Fibroblast of villous mesenchyme (primary cell): ENCODE results near the gene IMP4. TPM values are rescaled to one million over a fixed set of nuclear protein-coding genes. Genes with fewer than 3 reads are reported as not detected.

Experiments
- DNase-seq: peaks from one replicate; pipeline ENCODE4 v3.0.0-alpha.2; 2010; ENCODE audit warnings: low read depth
- H3K4me3 ChIP-seq: 2 replicates; pipeline ENCODE4 v1.5.1; 2011; ENCODE audit warnings: low read depth, mild to moderate bottlenecking, low read length
- total RNA-seq: library from RNA; depleted of rRNA; stranded (reverse); fragments of >200 nt; gene quantifications from 2 replicates; pipeline ENCODE4 v1.2.3, GENCODE V29; 2012
- TF ChIP-seq, protein P1 (sequence below): IDR thresholded peaks from 2 replicates; pipeline ENCODE4 v1.5.1; 2012; ENCODE audit warnings: low read depth, mild to moderate bottlenecking, low read length; ENCODE audit not compliant: insufficient read depth

The IMP4 gene
- total RNA-seq, 1 donor, result 60.5 TPM

- TF ChIP-seq, protein P1, sequence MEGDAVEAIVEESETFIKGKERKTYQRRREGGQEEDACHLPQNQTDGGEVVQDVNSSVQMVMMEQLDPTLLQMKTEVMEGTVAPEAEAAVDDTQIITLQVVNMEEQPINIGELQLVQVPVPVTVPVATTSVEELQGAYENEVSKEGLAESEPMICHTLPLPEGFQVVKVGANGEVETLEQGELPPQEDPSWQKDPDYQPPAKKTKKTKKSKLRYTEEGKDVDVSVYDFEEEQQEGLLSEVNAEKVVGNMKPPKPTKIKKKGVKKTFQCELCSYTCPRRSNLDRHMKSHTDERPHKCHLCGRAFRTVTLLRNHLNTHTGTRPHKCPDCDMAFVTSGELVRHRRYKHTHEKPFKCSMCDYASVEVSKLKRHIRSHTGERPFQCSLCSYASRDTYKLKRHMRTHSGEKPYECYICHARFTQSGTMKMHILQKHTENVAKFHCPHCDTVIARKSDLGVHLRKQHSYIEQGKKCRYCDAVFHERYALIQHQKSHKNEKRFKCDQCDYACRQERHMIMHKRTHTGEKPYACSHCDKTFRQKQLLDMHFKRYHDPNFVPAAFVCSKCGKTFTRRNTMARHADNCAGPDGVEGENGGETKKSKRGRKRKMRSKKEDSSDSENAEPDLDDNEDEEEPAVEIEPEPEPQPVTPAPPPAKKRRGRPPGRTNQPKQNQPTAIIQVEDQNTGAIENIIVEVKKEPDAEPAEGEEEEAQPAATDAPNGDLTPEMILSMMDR, result no peak
- H3K4me3 ChIP-seq, result no peak overlapping the region
- DNase-seq, result no peak
These were observed 34.8 kb upstream of the IMP4 start for GRCh38 chr2:130307850-130308249.

- no peak overlapping the region for H3K4me3 ChIP-seq
- DNase-seq, result no peak
- TF ChIP-seq, protein P1, result no peak
These were observed 31.8 kb upstream of the IMP4 start for GRCh38 chr2:130310881-130311280.

- H3K4me3 ChIP-seq, result no peak overlapping the region
- no peak for DNase-seq
- TF ChIP-seq, protein P1, result no peak
These were observed 28.8 kb upstream of the IMP4 start for GRCh38 chr2:130313812-130314334.

DNA sequence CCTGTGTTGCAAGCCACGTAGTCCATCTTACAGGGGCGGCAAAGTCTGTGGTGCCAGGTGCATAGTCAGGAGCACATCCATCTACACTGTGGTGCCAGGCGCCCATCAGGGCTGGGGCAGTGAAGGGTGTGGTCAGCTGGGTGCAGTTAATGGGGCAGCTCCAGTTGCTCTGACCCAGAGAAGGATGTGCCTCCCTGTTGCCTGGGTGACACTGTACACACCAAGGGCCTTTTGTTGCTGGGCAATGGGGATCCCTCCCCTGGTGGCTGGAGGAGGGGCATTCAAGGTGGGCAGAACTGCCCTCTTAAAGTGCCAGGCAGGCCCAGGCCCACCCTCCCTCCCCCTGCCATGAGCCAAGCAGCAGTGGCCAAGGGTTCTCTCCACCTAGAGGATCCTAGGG lies 28.3 kb upstream of the IMP4 start:
- no peak for DNase-seq
- no peak overlapping the region for H3K4me3 ChIP-seq
- TF ChIP-seq, protein P1, result no peak

- no peak overlapping the region for H3K4me3 ChIP-seq
- TF ChIP-seq, protein P1, result no peak
- no peak for DNase-seq
These were observed 26.1 kb upstream of the IMP4 start for GRCh38 chr2:130316596-130316995.

- H3K4me3 ChIP-seq, result no peak overlapping the region
- no peak for DNase-seq
- TF ChIP-seq, protein P1, result no peak
These were observed 23.8 kb upstream of the IMP4 start for GRCh38 chr2:130318906-130319305.

DNA sequence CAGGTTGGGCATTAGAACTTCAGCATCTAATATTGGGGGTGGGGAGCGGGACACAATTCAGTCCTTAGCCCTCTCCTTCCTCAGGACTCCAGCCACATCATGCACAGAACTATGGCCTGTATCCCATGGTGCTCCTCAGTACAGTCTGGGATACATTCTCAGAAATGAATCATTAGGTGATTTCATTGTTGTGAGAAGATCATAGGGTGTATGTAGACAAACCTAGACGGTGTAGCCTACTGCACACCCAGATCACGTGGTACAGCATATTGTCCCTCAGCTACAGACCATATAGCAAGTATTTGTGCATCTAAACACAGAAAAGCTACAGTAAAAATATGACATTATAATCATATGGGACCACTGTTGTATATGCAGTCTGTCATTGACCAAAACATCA lies 23.2 kb upstream of the IMP4 start:
- TF ChIP-seq, protein P1, result no peak
- H3K4me3 ChIP-seq, result no peak overlapping the region
- no peak for DNase-seq
